Transverse colon (tissue), 4 donors: Measurements from ENCODE around the gene FAM153A.
"Not testable (repeated sequence)": the region's sequence is repeated elsewhere in the genome, so short reads cannot be mapped to it uniquely, and the experiment has no call there.

Experiments used
- EP300 ChIP-seq: sonication (generic); formaldehyde crosslinking; IDR thresholded peaks from one replicate; pipeline ENCODE4 v1.6.1; 2017; ENCODE audit warnings: antibody characterized with exemption, low read depth
- POLR2A ChIP-seq: fragments of 450-650 bp; IDR thresholded peaks from one replicate; pipeline ENCODE4 v1.6.1; 2016; ENCODE audit warnings: antibody characterized with exemption, mild to moderate bottlenecking, moderate library complexity
- POLR2AphosphoS5 ChIP-seq, 3 donors: sonication (generic); formaldehyde crosslinking; IDR thresholded peaks; one replicate each; pipeline ENCODE4 v1.6.1; 2016; ENCODE audit warnings: antibody characterized with exemption in 3 of 3
- TF ChIP-seq, protein P1 (sequence below), 5 experiments: fragments of 200-600 bp in 3 of 5; fragments of 450-650 bp in 2 of 5; sonication (generic) in 3 of 5; IDR thresholded peaks; 1 replicate in 2 of 5; 2 replicates in 3 of 5; pipeline ENCODE4 v1.5.1; 2016 to 2017; ENCODE audit warnings: antibody characterized with exemption in 5 of 5, inconsistent platforms in 3 of 5, mild to moderate bottlenecking in 2 of 5, moderate library complexity in 1 of 5

DNA sequence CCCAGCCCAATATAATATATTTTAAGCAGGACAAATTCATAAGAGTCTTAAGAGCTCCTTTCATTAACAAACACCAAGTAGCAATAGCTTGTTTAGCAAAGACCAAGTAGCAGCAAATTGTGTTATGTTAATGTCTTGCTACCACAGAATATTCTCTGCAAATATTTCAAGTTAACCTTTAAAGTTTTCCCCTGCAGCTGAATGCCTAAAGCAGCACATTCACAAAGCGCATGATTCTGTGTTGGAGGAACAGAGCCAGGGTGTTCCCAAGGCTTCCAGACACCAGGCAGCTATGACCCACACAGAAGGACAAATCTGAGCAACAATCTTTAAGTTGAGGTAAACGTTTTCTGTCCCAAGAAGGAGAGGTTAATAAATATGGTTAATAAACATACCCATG is 42.1 kb upstream of the FAM153A start:
- TF ChIP-seq, protein P1, sequence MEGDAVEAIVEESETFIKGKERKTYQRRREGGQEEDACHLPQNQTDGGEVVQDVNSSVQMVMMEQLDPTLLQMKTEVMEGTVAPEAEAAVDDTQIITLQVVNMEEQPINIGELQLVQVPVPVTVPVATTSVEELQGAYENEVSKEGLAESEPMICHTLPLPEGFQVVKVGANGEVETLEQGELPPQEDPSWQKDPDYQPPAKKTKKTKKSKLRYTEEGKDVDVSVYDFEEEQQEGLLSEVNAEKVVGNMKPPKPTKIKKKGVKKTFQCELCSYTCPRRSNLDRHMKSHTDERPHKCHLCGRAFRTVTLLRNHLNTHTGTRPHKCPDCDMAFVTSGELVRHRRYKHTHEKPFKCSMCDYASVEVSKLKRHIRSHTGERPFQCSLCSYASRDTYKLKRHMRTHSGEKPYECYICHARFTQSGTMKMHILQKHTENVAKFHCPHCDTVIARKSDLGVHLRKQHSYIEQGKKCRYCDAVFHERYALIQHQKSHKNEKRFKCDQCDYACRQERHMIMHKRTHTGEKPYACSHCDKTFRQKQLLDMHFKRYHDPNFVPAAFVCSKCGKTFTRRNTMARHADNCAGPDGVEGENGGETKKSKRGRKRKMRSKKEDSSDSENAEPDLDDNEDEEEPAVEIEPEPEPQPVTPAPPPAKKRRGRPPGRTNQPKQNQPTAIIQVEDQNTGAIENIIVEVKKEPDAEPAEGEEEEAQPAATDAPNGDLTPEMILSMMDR (IDR thresholded peaks at IDR 0.05) = not testable (repeated sequence)
- TF ChIP-seq POLR2AphosphoS5 (IDR thresholded peaks at IDR 0.05); POLR2A; EP300: not testable (repeated sequence)
